ENCODE measurements around the gene AMMECR1.
"Not testable (repeated sequence)": the region's sequence is repeated elsewhere in the genome, so short reads cannot be mapped to it uniquely, and the experiment has no call there.

AMMECR1 gene

GRCh38 chrX:110317820-110318663 lies at the start of gene AMMECR1:
TSS of gene AMMECR1 (minus strand) at chrX:110318085. CDS start at chrX:110318071, 14 bp downstream.
- DNase-seq (ENCODE audit: low read depth) = peak; percentile 62

DNA sequence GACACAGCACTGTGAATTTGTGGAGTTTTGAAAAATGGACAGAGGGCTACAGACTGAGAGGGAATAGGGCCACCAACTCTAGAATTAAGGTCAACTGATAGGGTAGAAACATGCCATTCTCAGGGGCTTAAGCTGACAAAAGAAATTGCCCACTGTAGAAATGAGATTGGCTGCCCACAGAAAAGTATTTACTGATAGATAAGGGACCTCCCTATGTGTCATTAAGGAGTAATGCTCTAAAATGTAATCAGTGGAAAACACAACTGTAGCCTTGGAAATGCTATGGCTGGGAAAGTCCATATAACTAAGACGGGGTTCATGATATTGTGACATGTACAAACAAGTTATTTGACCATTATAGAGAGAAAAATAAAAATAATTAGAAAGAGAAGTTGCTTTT lies 45.4 kb upstream of the AMMECR1 start:
- no peak for DNase-seq (ENCODE audit: low read depth)

DNA sequence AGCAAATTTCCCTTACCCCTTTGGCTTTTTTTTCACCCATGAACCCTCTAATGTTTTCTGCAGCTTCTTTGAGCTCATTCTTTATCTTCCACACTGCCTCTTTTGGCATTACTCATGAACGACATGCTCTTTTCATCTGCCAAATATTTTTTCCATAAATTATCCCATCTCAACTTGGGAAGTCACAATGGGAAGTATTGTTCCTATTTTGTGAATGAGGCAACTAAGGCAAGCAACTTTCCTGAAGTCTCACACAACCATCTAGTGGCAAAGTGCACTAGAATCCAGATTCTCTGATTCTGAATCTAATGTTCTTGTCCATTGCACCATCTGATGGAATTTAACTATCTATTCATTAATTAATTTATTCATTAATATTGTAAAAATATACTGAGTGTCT lies 41.4 kb upstream of the AMMECR1 start:
- no peak for DNase-seq (ENCODE audit: low read depth)

- no peak for DNase-seq (ENCODE audit: low read depth)
Measured at GRCh38 chrX:110358548-110358947, 40.7 kb upstream of the AMMECR1 start, which contains the start of gene RTL9. TSS of gene RTL9 (plus strand) at chrX:110358848. CDS start at chrX:110450618, 91,770 bp downstream.

- DNase-seq (ENCODE audit: low read depth) = no peak
Measured at GRCh38 chrX:110346681-110347080, 28.8 kb upstream of the AMMECR1 start.

DNA sequence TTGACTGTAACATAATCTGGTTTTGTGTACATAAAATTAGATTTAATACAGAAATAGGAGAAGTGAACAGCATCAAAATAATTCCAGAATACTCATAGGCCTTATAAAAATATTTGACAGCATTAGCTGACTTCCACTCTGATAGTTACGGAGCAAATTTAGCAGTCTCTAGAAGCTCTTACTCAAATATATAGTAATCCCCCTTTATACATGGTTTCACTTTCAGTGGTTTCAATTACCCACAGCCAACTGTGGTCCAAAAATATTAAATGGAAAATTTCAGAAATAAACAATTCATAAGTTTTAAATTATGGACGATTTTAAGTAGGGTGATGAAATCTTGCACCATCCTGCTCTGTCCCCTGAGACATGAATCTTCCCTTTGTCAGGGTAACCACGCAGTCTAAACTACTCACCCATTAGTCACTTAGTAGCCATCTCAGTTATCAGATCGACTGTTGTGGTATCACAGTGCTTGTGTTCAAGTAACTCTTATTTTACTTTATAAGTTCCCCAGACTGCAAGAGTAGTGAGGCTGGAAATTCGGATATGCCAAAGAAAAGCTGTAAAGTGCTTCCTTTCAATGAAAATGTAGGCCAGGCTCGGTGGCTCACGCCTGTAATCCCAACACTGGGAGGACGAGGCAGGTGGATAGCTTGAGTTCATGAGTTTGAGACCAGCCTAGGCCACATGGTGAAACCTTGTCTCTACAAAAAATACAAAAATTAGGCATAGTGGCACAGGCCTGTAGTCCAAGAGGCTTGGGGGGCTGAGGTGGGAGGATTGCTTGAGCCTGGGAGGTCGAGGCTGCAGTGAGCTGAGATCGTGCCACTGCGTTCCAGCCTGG lies 23.5 kb upstream of the AMMECR1 start:
- DNase-seq (ENCODE audit: low read depth) = no peak

DNA sequence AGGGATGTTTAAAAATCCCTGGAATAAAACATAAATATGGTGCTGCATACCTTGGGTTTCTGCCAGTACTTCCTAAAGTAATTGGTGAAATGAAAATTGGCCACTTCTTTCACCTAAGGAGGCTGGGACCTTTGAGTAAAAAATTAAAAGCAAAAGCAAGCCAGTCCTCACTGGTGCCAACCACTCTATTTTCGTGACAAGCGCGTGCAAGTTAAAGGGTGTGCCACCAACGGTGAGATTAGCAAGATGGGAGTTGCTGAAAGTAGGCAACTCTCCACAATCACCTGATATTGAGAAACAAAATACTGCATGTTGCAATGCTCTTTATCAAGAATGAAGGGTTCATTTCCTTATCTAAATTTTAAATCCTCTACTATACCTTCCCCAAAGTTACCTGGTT lies 21.1 kb upstream of the AMMECR1 start:
- DNase-seq (ENCODE audit: low read depth) = no peak

- not testable (repeated sequence) for DNase-seq (ENCODE audit: low read depth)
Measured at GRCh38 chrX:110333458-110333857, 15.6 kb upstream of the AMMECR1 start.

DNA sequence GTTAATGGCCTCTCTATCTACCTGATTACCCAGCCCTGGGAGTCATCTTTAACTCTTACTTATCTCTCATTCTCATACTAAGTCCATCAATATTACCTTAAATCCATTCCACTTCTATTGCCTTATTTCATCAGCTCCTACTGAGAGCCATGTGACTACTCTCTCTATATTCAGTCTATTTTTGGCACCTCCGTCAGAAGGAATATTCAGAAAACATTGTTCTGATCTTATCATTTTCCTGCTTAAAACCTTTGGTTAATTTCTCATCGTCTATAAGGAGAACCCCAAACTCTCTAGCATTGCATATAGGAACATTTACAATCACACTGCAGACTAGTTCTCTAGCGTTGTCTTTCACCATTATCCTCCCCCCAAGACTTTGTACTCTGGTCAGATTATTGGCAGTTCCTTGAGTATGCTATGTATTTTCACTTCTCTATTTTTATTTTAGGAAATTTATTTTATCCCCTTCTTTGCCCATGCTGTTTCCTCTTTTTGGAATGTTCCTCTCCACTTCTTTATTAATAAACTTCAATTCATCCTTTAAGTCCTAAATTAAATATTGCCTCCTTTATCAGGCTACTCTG lies 13.7 kb upstream of the AMMECR1 start:
- DNase-seq (ENCODE audit: low read depth) = no peak

DNA sequence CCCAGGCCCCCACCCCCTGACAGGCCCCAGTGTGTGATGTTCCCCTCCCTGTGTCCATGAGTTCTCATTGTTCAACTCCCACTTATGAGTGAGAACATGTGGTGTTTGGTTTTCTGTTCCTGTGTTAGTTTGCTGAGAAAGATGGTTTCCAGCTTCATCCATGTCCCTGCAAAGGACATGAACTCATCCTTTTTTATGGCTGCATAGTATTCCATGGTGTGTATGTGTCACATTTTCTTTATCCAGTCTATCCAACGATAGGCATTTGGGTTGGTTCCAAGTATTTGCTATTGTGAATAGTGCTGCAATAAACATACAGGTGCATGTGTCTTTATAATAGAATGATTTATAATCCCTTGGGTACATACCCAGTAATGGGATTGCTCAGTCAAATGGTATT lies 10.7 kb upstream of the AMMECR1 start:
- not testable (repeated sequence) for DNase-seq (ENCODE audit: low read depth)

DNA sequence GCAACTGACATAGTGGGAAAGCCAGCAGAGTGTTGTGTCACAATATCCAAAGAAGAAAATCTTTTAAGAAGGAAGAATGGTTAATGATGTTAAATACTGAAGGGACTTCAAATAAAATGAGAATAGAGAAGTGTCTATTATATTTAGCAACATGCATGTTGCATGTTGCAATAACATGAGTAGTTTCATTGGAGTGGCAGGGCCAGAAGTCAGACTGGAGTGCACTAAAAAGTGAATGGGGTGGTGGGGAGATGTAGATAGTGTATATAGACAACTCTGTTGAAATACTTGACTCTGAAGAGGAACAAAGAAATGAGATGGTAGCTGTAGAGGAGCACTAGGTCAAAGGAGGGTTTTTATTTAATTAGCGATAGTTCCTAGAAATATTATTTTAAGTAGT lies 9.5 kb upstream of the AMMECR1 start:
- no peak for DNase-seq (ENCODE audit: low read depth)

DNA sequence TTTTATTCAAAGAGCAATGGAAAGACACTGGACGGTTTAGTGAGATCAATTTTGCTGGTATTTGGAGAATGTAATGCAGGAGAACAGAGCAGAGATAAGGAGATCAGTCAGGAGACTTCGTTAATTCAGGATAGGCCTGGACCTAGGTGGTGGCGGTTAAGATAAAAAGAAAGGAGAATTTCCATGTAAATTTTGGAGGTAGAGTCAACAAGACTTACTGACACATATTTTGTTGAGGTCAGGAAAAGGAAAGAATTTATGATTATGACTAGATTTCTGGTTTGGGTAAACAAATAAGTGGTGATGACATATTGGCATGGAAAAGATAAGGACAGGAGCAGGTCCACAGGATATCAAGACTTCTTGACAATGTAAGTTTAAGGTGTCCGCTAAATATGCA lies 8.8 kb upstream of the AMMECR1 start:
- DNase-seq (ENCODE audit: low read depth) = no peak

DNA sequence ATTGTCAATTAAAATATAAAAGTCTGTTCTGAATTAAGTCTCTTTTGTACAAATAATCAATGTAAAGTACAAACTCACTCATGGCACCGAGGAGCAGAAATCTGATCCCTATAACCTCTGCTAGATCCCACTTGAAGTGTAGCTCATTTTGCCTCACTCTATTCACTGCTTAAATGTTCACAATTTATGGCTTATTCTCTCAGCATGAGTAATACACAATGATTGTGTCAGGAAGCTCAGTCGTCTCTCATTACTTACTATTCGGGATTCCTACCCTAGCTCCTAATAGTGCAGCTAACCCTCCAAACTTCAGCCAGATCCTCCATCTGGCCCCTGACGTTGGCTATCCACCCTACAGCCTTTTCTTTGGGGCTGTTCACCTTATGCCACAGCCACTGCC lies 4.7 kb upstream of the AMMECR1 start:
- no peak for DNase-seq (ENCODE audit: low read depth)

- DNase-seq (ENCODE audit: low read depth) = no peak
Measured at GRCh38 chrX:110321670-110322069, 3.8 kb upstream of the AMMECR1 start.

DNA sequence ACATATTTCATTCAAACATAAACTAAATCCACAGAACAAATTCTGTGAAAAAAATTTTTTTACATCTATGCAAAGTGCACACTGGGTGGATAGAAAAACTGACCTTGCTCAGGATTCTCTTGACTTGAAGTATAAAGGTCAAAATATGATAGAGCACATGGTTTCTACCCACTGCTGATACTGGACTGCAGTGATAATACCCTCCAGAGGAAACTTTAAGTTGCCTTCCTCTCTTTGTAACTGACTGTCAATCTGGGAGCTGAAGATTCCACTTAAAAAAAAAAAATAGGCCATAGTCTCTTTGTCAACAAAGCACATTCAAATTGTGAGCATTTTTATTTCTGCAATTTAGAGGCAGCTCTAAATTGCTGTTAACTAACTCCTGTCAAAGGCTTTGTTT lies 3.2 kb upstream of the AMMECR1 start:
- DNase-seq (ENCODE audit: low read depth) = no peak

DNA sequence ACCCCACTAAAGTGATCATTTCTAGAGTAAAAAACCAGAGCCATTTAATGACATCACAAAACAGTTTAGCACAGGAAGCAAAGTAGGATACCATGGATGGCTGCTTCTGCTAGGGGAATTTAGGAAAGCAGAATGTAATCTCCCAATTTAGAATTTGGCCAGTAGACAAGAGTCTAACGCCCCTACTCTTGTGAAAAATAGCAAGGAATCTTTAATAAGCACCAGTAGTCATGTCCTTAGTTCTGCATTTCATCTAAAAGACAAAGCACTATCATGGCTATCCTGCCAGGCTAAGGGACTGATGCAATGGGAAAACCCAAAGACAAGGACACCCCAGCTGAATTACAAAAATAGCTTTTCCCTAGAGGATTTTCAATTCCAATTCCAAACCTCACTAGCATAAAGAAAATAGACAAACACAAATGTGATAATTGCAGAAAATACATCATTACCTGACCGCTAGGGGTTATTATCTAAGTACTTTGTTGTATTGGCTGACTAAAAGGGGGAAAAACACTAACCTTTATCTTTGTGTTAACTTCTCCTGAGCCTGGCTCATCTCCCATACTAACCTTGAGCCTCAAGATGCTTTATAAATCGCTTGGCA lies 2.6 kb upstream of the AMMECR1 start:
- no peak for DNase-seq (ENCODE audit: low read depth)

- DNase-seq (ENCODE audit: low read depth) = no peak
Measured at GRCh38 chrX:110318664-110318968, 731 bp upstream of the AMMECR1 start.

GRCh38 chrX:110317061-110317819 lies 645 bp downstream of the AMMECR1 start:
- peak; percentile 3 for DNase-seq (ENCODE audit: low read depth)

- DNase-seq (ENCODE audit: low read depth) = no peak
Measured at GRCh38 chrX:110316351-110317060, 1.4 kb downstream of the AMMECR1 start.

- no peak for DNase-seq (ENCODE audit: low read depth)
Measured at GRCh38 chrX:110315551-110315950, 2.3 kb downstream of the AMMECR1 start.
